Left ventricle myocardium inferior (tissue), 1 donor: ENCODE results near the gene ZXDC. TPM values are rescaled to one million over a fixed set of nuclear protein-coding genes. Genes with fewer than 3 reads are reported as not detected.

ENCODE experiments used
- DNase-seq: peaks from one replicate; pipeline ENCODE4 v3.0.0-alpha.2; 2020
- H3K27ac ChIP-seq: fragments of 200-600 bp; replicated peaks from 2 replicates; pipeline ENCODE4 v1.8.0; 2021
- H3K27me3 ChIP-seq: fragments of 200-600 bp; 2 replicates; pipeline ENCODE4 v1.8.0; 2021; ENCODE audit warnings: low read depth
- H3K36me3 ChIP-seq: fragments of 200-600 bp; 2 replicates; pipeline ENCODE4 v1.8.0; 2021
- H3K4me1 ChIP-seq: fragments of 200-600 bp; 2 replicates; pipeline ENCODE4 v1.8.0; 2021
- H3K4me3 ChIP-seq: fragments of 200-600 bp; 2 replicates; pipeline ENCODE4 v1.8.0; 2021; ENCODE audit warnings: mild to moderate bottlenecking, moderate library complexity
- H3K9me3 ChIP-seq: fragments of 200-600 bp; replicated peaks from 2 replicates; pipeline ENCODE4 v1.8.0; 2021
- intact Hi-C: fragments of 100-400 bp; cut with micrococcal nuclease; formaldehyde crosslinking; loops from one replicate; pipeline ENCODE4 v1.11.0; 2022
- total RNA-seq: library from RNA; stranded (reverse); fragmentation: NEBNext Ultra II Directional; extraction: Animal tissue kit (Norgen Biotek cat#: 25700); gene quantifications from one replicate; pipeline ENCODE4 v1.2.1, GENCODE V29; 2021
- TF ChIP-seq, protein P1 (sequence below): fragments of 200-600 bp; IDR thresholded peaks from 2 replicates; pipeline ENCODE4 v1.8.0; 2021; ENCODE audit warnings: antibody characterized with exemption, mild to moderate bottlenecking, borderline replicate concordance
- donor health status: DM: no; HTN: yes; CAD: no; lungs with severe emphysema.

Gene ZXDC
- total RNA-seq, 1 donor from 2014 or later: 15.6 TPM

DNA sequence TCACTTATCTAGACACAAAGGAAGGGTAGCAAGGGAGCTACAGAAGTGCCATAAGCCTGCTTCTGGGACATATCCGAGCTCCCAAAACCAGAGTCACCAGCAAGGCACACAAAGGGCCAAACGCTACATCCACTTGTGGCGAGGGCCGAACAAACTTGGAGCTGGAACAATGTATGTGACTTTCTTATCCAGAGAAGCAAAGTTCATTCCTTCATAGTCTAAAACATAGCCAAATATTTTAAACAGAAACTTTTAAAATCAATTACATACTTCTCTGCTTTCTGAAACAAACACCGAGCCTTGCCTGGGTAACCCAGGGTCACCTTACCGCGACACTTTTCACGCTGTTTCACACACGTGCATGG is 15.9 kb downstream of the ZXDC start:
- DNase-seq: no peak
- H3K36me3 ChIP-seq: peaks cover 93% of the 10 kb centered on the region
- H3K4me1 ChIP-seq: peaks cover 26% of the 10 kb centered on the region
- H3K27me3 ChIP-seq: no peaks in the 10 kb centered on the region
- TF ChIP-seq, protein P1, sequence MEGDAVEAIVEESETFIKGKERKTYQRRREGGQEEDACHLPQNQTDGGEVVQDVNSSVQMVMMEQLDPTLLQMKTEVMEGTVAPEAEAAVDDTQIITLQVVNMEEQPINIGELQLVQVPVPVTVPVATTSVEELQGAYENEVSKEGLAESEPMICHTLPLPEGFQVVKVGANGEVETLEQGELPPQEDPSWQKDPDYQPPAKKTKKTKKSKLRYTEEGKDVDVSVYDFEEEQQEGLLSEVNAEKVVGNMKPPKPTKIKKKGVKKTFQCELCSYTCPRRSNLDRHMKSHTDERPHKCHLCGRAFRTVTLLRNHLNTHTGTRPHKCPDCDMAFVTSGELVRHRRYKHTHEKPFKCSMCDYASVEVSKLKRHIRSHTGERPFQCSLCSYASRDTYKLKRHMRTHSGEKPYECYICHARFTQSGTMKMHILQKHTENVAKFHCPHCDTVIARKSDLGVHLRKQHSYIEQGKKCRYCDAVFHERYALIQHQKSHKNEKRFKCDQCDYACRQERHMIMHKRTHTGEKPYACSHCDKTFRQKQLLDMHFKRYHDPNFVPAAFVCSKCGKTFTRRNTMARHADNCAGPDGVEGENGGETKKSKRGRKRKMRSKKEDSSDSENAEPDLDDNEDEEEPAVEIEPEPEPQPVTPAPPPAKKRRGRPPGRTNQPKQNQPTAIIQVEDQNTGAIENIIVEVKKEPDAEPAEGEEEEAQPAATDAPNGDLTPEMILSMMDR: no peak
- no peaks in the 10 kb centered on the region for H3K9me3 ChIP-seq
- H3K4me3 ChIP-seq: no peak overlapping the region
- intact Hi-C loops: no loop called here
- H3K27ac ChIP-seq: no peak overlapping the region

DNA sequence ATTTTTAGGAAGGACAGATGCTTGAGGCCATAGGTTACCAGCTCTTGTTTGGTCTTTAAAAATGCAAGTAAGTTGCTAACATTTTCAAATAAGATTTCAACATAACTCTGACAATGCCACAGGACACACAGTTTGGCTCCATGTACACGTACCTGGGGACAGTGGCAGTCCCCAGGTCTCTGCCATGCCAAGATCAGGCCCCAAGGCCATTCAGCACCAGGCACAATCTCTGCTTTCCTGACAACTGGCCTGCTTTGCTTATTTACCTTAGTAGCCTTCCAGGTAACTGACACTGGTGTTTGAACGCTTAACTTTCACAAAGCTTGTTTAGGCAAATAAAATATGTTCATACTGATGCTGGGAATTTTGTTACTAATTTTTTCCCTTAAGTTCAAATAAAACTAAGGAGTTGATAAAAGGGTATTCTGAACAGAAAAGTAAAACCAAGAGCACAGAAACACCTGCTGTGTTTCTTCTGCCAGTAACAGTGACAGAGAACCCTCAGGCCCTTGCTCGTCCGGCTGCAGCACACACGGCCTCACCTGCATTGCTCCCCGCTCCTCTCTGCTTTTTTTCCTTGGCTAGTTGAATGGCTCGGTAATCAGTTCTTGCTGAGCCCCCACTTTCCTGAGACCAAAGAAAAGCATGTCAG is 16.5 kb downstream of the ZXDC start:
- no peaks in the 10 kb centered on the region for H3K27me3 ChIP-seq
- intact Hi-C loops: no loop called here
- no peak overlapping the region for H3K4me3 ChIP-seq
- no peaks in the 10 kb centered on the region for H3K9me3 ChIP-seq
- no peak overlapping the region for H3K27ac ChIP-seq
- peaks cover 89% of the 10 kb centered on the region for H3K36me3 ChIP-seq
- peaks cover 26% of the 10 kb centered on the region for H3K4me1 ChIP-seq
- TF ChIP-seq, protein P1: no peak
- no peak for DNase-seq

DNA sequence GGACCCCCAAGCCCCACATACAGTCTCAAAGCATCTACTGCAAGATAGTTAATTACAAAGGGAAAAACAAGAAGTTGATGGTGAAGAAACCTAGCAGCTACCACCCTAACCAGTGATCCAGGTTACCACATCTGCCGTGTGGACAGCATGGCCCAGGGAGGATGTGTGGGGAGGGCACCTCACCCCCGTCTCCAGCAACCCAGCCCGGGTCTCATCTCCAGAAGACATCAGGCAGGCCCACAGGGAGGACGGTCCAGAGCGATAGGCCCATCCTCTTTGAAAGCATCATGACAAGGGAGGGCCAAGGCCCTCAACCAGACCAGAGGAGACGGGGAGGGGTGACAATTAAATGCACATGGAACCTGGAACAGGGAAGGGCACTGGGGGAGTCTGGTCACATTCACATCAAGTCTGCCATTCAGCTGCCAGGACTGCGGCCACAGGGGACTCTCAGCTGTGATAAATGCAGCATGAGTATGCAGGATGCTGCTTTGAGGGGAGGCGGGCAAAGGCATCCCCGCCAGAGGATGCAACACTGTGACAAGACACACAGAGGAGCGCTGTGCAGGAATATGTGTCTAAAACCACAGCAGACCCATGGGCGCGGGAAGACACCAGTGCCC is 18.8 kb downstream of the ZXDC start:
- Histone ChIP-seq H3K36me3 (peaks cover 83% of the 10 kb centered on the region), H3K9me3 (no peaks in the 10 kb centered on the region), H3K4me3 (no peak overlapping the region), H3K27me3 (no peaks in the 10 kb centered on the region), H3K4me1 (peaks cover 13% of the 10 kb centered on the region), H3K27ac (no peak overlapping the region)
- intact Hi-C loops: no loop called here
- DNase-seq: no peak
- TF ChIP-seq, protein P1: no peak

DNA sequence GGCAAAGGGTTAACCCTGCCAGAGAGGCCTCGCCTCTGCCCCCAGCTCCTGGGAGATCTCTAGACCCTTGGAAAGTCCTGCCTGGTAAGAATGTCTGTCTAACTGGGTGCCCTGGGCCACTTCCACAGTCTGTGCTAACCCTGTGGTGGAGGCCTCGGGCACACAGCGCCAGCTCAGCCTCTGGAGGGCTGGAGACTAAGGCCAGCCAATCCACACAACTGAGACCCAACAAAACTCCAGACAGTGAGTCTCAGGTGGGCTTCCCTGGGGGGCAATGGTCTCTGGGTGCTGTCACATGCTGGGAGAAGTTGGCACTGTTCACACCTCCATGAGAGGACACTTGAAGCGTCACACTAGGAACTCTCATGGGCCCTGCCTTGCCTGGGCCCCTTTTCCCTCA is 19.5 kb downstream of the ZXDC start:
- peaks cover 7% of the 10 kb centered on the region for H3K4me1 ChIP-seq
- H3K27me3 ChIP-seq: no peaks in the 10 kb centered on the region
- TF ChIP-seq, protein P1: no peak
- peaks cover 83% of the 10 kb centered on the region for H3K36me3 ChIP-seq
- no peak overlapping the region for H3K4me3 ChIP-seq
- no peaks in the 10 kb centered on the region for H3K9me3 ChIP-seq
- intact Hi-C loops: no loop called here
- DNase-seq: no peak
- H3K27ac ChIP-seq: no peak overlapping the region

DNA sequence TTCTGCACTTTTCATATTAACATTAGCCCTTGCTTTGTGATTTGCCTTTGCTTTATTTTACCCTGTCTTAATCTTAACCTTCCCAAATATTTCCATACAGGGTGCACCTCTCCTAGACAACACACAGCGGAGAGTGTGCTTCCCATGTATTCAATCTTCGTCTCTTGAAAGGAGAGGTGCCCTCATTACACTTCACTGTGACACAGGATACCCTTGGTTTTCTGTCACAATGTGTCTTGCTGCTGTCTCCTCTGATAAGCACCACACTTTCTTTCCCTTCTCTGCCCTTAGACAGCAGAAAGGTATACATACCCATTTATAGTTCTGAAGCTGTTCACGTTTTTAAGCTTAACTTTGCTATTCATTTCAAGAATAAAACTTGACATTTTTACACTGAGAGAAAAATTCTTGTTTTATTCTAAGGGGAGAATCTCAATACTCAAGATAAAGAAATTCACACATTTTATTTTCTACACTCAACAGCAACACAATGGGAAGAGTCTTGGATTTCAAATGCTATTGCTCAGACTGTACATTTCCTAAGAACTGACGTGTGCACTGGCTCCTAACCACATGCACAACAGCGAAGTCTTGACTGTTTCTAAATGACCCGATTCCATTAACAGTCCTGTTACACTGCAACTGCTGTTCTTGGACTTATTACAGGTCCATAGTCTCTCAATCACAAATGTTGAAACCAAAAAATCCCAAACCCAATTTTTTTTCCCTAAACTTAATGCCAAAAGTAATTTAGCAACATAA is 21.1 kb downstream of the ZXDC start:
- DNase-seq: no peak
- TF ChIP-seq, protein P1: no peak
- H3K36me3 ChIP-seq: peaks cover 83% of the 10 kb centered on the region
- no peaks in the 10 kb centered on the region for H3K27me3 ChIP-seq
- intact Hi-C loops: no loop called here
- no peaks in the 10 kb centered on the region for H3K9me3 ChIP-seq
- H3K27ac ChIP-seq: no peak overlapping the region
- peaks cover 6% of the 10 kb centered on the region for H3K4me1 ChIP-seq
- H3K4me3 ChIP-seq: no peak overlapping the region
